Measurements from ENCODE around the gene TPI1. TPM values are rescaled to one million over a fixed set of nuclear protein-coding genes. Genes with fewer than 3 reads are reported as not detected.
"Not testable (repeated sequence)": the region's sequence is repeated elsewhere in the genome, so short reads cannot be mapped to it uniquely, and the experiment has no call there.

The TPI1 gene
- total RNA-seq, 1 experiment from 2014 or later, result 1,177 TPM

DNA sequence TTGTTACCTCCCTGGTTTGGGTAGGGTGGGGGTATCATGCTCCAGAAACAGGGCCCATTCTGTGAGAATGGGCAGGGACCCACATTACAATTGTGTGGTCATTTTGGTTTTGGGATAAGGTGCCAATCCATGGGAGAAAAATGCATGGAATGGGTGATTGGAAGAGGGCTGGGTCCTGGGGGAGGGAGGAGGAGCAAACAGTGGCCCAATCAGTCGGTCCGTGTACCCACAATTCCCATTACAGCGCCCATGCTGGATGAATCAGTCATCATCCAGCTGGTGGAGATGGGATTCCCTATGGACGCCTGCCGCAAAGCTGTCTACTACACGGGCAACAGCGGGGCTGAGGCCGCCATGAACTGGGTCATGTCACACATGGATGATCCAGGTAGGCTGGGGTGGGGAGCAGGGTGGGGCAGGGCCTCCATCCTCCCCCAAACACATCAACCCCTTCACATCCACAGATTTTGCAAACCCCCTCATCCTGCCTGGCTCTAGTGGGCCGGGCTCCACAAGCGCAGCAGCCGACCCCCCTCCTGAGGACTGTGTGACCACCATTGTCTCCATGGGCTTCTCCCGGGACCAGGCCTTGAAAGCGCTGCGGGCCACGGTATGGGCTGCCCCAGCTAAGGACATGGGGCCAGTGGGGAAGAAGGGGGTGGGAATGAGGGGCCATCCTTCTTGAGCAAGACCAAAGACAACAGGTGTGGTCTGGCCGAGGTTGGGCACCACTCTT is 3.6 kb upstream of the TPI1 start:
- Histone ChIP-seq H2AK5ac (ENCODE audit: insufficient read length, low read length) (no peak overlapping the region), H2BK15ac (ENCODE audit: low read depth, low read length) (no peak overlapping the region), H3K23me2 (ENCODE audit: insufficient read length, low read depth, low read length, poor library complexity, severe bottlenecking) (peaks cover 9% of the 10 kb centered on the region), H3K9me3 (ENCODE audit: control insufficient read depth, low read depth, low read length) (no peaks in the 10 kb centered on the region), H2BK120ac (ENCODE audit: low read depth, low read length, poor library complexity, severe bottlenecking) (no peak overlapping the region), H3T11ph (ENCODE audit: low read length) (no peak overlapping the region), H3K79me2 (ENCODE audit: insufficient read depth, low read length) (peaks cover 5% of the 10 kb centered on the region; the same call in 1 of the 2 replicates), H3K14ac (ENCODE audit: insufficient read depth, low read length) (no peak overlapping the region), H4K8ac (replicated peaks; ENCODE audit: insufficient read length, low read depth, low read length) (no peak overlapping the region), H2BK12ac (ENCODE audit: insufficient read length, low read depth, low read length) (no peak overlapping the region), H3K79me1 (ENCODE audit: insufficient read depth, low read depth, low read length, poor library complexity, severe bottlenecking) (no peaks in the 10 kb centered on the region), H3K4me1 (ENCODE audit: insufficient read depth, low read length) (no peaks in the 10 kb centered on the region; the same call in 1 of the 2 replicates), H4K91ac (ENCODE audit: insufficient read length, low read depth, low read length) (no peak overlapping the region), H2BK5ac (ENCODE audit: insufficient read length, low read length) (no peak overlapping the region), H3K9ac (ENCODE audit: extremely low read depth, insufficient read length, low read length) (no peak overlapping the region), H3K56ac (ENCODE audit: insufficient read length, low read depth, low read length) (no peak overlapping the region), H3K18ac (ENCODE audit: insufficient read length, low read depth, low read length) (no peak overlapping the region), H3K27me3 (ENCODE audit: insufficient read depth, low read length) (no peaks in the 10 kb centered on the region), H2AFZ (ENCODE audit: low read length) (no peak overlapping the region), H3K23ac (ENCODE audit: insufficient read length, low read depth, low read length) (no peak overlapping the region), H3K4me2 (ENCODE audit: insufficient read depth, insufficient read length, low read length) (no peak overlapping the region), H3K27ac (ENCODE audit: insufficient read length, low read depth, low read length) (no peak overlapping the region), H4K20me1 (ENCODE audit: control insufficient read depth, insufficient read depth, insufficient read length) (no peaks in the 10 kb centered on the region), H2BK20ac (ENCODE audit: low read depth, low read length, poor library complexity, severe bottlenecking) (no peak overlapping the region), H4K5ac (ENCODE audit: insufficient read length, low read depth, low read length) (no peak overlapping the region), H3K4ac (ENCODE audit: low read depth, low read length) (no peak overlapping the region)
- WGBS (ENCODE audit: extremely low coverage, insufficient read length, low lambda C conversion rate), result no CpG with 5 or more reads among the region's 16 CpGs
- peaks cover 50 to 78% (median 71%) of the 10 kb centered on the region in 3 experiments for H3K36me3 Mint-ChIP-seq (ENCODE audit: insufficient read depth in 1 of 3, low read depth in 3 of 3)
- H3K4me1 Mint-ChIP-seq, result peaks cover 19 to 22% of the 10 kb centered on the region in 2 experiments
- DNase-seq, result no peak
- TF ChIP-seq, protein P1, sequence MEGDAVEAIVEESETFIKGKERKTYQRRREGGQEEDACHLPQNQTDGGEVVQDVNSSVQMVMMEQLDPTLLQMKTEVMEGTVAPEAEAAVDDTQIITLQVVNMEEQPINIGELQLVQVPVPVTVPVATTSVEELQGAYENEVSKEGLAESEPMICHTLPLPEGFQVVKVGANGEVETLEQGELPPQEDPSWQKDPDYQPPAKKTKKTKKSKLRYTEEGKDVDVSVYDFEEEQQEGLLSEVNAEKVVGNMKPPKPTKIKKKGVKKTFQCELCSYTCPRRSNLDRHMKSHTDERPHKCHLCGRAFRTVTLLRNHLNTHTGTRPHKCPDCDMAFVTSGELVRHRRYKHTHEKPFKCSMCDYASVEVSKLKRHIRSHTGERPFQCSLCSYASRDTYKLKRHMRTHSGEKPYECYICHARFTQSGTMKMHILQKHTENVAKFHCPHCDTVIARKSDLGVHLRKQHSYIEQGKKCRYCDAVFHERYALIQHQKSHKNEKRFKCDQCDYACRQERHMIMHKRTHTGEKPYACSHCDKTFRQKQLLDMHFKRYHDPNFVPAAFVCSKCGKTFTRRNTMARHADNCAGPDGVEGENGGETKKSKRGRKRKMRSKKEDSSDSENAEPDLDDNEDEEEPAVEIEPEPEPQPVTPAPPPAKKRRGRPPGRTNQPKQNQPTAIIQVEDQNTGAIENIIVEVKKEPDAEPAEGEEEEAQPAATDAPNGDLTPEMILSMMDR (conservative IDR thresholded peaks at IDR 0.05), result no peak
- H3K27ac Mint-ChIP-seq, result no peak overlapping the region; a peak in 1 of 7 replicates
- no peaks in the 10 kb centered on the region for H3K27me3 Mint-ChIP-seq (ENCODE audit: low read depth)
- no peak overlapping the region; a peak in 1 of 5 replicates for H3K4me3 Mint-ChIP-seq
- no peaks in the 10 kb centered on the region; a peak in 1 of 5 replicates for H3K9me3 Mint-ChIP-seq

DNA sequence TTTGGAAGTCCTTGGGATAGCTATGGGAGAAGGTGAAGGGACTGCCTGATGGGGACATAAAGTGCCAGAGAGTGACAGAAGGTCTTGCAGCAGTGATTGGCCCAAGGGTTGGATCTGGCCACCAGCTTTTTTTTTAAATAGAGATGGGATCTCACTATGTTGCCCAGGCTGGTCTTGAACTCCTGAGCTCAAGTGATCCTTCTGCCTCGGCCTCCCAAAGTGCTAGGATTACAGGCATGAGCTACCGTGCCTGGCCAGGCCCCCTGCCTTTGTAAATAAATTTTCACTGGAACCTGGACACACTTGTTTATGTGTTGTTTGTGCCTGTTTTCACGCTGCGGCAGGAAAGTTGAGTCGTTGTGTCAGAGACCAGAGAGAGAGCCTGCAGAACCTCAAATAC is 2.0 kb upstream of the TPI1 start:
- Mint-ChIP-seq H3K4me1 (peaks cover 31 to 36% of the 10 kb centered on the region in 2 experiments), H3K36me3 (ENCODE audit: insufficient read depth in 1 of 3, low read depth in 3 of 3) (peaks cover 56 to 79% (median 74%) of the 10 kb centered on the region in 3 experiments), H3K4me3 (peak overlapping the region in 1 of 2 experiments; percentile 58; a peak in 2 of 5 replicates)
- H2BK12ac ChIP-seq (ENCODE audit: insufficient read length, low read depth, low read length); H3K9ac ChIP-seq (ENCODE audit: extremely low read depth, insufficient read length, low read length); H3K79me1 ChIP-seq (ENCODE audit: insufficient read depth, low read depth, low read length, poor library complexity, severe bottlenecking); H3T11ph ChIP-seq (ENCODE audit: low read length); H2BK20ac ChIP-seq (ENCODE audit: low read depth, low read length, poor library complexity, severe bottlenecking); H2BK5ac ChIP-seq (ENCODE audit: insufficient read length, low read length); H2BK120ac ChIP-seq (ENCODE audit: low read depth, low read length, poor library complexity, severe bottlenecking); H3K9me3 Mint-ChIP-seq; H3K18ac ChIP-seq (ENCODE audit: insufficient read length, low read depth, low read length); H2AFZ ChIP-seq (ENCODE audit: low read length); H3K27ac ChIP-seq (ENCODE audit: insufficient read length, low read depth, low read length); H3K27me3 Mint-ChIP-seq (ENCODE audit: low read depth); H2BK15ac ChIP-seq (ENCODE audit: low read depth, low read length); H3K56ac ChIP-seq (ENCODE audit: insufficient read length, low read depth, low read length); H3K23me2 ChIP-seq (ENCODE audit: insufficient read length, low read depth, low read length, poor library complexity, severe bottlenecking); H2AK5ac ChIP-seq (ENCODE audit: insufficient read length, low read length); H3K4me1 ChIP-seq (ENCODE audit: insufficient read depth, low read length); H3K23ac ChIP-seq (ENCODE audit: insufficient read length, low read depth, low read length); H3K4ac ChIP-seq (ENCODE audit: low read depth, low read length); H4K8ac ChIP-seq (replicated peaks; ENCODE audit: insufficient read length, low read depth, low read length); H4K91ac ChIP-seq (ENCODE audit: insufficient read length, low read depth, low read length); H4K20me1 ChIP-seq (ENCODE audit: control insufficient read depth, insufficient read depth, insufficient read length); H3K14ac ChIP-seq (ENCODE audit: insufficient read depth, low read length); H3K27ac Mint-ChIP-seq; H3K27me3 ChIP-seq (ENCODE audit: insufficient read depth, low read length); H3K4me2 ChIP-seq (ENCODE audit: insufficient read depth, insufficient read length, low read length); H4K5ac ChIP-seq (ENCODE audit: insufficient read length, low read depth, low read length); H3K9me3 ChIP-seq (ENCODE audit: control insufficient read depth, low read depth, low read length); DNase-seq; H3K79me2 ChIP-seq (ENCODE audit: insufficient read depth, low read length): not testable (repeated sequence)
- no CpG with 5 or more reads among the region's 5 CpGs for WGBS (ENCODE audit: extremely low coverage, insufficient read length, low lambda C conversion rate)
